Stimulated activated CD8-positive, alpha-beta memory T cell treated with anti-CD3 and anti-CD28 coated beads, Interleukin-7, amount 100 ng/mL, for 1 hour (primary cell): ENCODE measurements around the gene OR52N5.

Source experiments
- DNase-seq, 2 donors: peaks; one replicate each; pipeline ENCODE4 v3.0.0-alpha.2; 2020; ENCODE audit warnings: low read depth in 2 of 2

The OR52N5 gene

GRCh38 chr11:5783255-5783654, at the start of gene OR52N5:
Gene OR52N5, minus strand, starts transcription at chr11:5783355. Its CDS starts 4,721 bp downstream, at chr11:5778634.
- DNase-seq: no peak

- no peak for DNase-seq
Measured at GRCh38 chr11:5831196-5831829, 48.2 kb upstream of the OR52N5 start.

GRCh38 chr11:5818245-5818886, 35.2 kb upstream of the OR52N5 start:
- DNase-seq: no peak

DNA sequence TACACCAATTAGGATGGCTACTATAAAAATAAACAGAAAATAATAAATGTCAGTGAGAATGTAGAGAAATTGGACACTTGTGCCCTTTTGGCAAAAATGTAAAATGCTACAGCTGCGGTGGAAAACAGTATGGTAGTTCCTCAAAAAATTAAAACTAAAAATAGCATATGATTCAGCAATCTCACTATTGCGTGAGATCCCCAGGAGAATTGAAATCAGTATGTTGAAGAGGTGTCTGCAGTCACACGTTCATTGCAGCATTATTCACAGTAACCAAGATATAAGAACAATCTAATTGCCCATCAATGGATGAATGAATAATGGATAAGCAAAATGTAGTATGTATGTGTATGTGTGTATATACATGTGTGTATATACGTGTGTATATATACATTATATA, 32.4 kb upstream of the OR52N5 start:
- no peak for DNase-seq

DNA sequence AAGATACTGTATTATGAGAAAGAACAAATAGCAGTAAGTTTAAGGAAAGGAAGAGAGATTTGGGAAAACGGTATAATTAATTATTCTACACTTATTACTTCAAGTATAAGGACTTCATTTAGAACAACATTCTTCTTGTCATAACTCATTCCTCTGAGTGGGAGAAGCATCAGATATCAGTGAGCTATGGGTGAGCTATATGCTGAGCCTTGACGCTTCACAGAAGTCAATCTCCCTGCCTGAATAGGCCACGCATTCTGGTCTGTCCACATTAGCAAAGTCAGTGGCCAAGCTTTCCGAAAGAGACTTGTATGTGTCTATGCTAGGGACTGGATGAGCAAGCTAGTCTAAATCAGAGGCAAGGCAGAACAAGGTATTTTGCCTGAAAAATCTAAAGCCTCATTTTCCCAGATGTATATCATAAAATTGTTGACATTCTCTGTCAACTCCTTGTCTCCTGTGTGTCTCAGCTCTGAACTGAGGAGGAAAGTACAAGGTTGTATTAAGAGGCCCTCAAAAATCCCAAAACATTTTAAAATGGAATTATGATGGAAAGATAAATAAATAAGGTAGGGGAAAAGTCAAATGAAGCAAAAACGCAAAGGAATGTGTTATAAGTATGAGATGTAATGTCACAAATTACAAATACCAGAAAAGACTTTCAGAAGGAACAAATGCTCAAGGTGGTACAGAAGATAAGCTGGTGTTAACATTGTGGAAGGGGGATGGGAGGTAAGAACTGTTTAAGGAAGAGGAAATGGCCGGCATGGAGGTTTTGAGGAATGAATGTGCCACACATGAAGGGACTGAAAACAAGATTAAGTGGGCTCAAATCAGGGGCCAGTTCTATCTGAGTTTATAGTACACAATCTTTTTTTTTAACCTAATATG, 27.0 kb upstream of the OR52N5 start:
- DNase-seq: no peak

- no peak for DNase-seq
Measured at GRCh38 chr11:5809122-5809519, 26.0 kb upstream of the OR52N5 start.

GRCh38 chr11:5808500-5809121, 25.5 kb upstream of the OR52N5 start, which contains the start of gene OR52N2:
Gene OR52N2, plus strand, starts transcription at chr11:5808924. Its CDS starts 11,412 bp downstream, at chr11:5820336.
- peak; percentile 39 to 53 for DNase-seq

- no peak for DNase-seq
Measured at GRCh38 chr11:5807580-5807979, 24.4 kb upstream of the OR52N5 start.

GRCh38 chr11:5803982-5804381, 20.8 kb upstream of the OR52N5 start:
- no peak for DNase-seq

- DNase-seq: no peak
Measured at GRCh38 chr11:5796541-5796940, 13.4 kb upstream of the OR52N5 start.

GRCh38 chr11:5791165-5791564, 8.0 kb upstream of the OR52N5 start, which contains the start of gene OR52N1:
Gene OR52N1, minus strand, starts transcription at chr11:5791265. Its CDS starts 2,449 bp downstream, at chr11:5788816.
- DNase-seq: no peak

DNA sequence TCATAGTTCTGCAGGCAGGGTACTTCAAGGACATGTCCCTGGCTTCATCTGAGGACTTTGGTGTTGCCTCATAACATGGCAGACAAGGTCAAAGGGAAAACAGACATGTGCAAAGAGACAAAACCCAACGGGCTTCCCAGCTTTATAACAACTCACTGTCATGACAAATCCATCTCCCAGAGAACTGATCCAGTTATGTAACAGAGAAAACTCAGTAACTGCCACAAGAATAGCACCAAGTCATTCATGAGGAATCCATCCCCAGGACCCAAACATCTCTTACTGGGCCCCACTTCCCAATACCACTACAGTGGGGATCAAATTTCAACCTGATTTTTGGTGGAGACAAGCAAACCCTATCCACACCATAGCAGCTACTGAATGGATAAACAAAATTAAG, 16.1 kb downstream of the OR52N5 start:
- DNase-seq: no peak

GRCh38 chr11:5753943-5754342, 29.2 kb downstream of the OR52N5 start, which contains the start of gene OR52N4:
Gene OR52N4, plus strand, starts transcription at chr11:5754243. Its CDS starts 498 bp downstream, at chr11:5754741.
- DNase-seq: no peak

DNA sequence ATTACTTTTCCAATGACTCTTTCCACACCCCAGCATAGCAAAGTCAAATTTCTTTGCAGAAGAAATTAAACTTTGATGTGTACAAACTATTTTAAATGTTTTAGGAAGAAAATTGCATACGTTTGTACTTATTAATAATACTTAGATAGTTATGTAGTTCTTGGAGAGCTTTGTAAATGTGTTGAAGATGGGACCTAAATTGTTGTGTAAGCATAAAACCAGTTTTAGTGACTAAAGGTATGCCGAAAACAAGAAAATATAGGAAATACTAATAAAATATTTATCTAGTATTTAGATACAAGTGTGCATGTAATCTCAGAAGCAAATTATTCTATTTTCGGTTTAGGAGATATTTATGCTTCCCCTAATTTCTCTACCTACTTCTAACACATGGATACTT, 33.3 kb downstream of the OR52N5 start:
- DNase-seq: no peak

DNA sequence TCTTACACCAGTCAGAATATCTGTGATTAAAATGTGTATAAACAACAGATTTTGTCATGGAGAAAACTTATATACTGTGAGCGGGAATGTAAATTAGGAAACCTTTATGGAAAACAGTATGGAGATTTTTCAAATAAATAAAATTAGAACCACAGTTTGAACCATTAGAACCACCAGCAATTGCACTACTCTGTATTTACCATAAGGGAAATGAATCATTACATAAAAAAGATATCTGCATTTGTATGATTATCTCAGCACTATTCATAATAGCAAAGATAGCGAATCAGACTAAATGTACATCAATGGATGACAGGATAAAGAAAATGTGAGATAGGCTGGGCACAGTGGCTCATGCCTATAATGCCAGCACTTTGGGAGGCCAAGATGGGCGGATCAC, 36.5 kb downstream of the OR52N5 start:
- no peak for DNase-seq

- DNase-seq: no peak
Measured at GRCh38 chr11:5738431-5738830, 44.7 kb downstream of the OR52N5 start.

- no peak for DNase-seq
Measured at GRCh38 chr11:5737670-5738392, 45.3 kb downstream of the OR52N5 start.

DNA sequence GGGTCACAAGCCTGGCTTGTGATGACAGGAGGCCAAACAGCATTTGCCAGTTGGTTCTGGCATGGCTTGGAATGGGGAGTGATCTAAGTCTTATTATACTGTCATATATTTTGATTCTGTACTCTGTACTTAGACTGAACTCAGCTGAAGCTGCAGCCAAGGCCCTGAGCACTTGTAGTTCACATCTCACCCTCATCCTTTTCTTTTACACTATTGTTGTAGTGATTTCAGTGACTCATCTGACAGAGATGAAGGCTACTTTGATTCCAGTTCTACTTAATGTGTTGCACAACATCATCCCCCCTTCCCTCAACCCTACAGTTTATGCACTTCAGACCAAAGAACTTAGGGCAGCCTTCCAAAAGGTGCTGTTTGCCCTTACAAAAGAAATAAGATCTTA, 46.1 kb downstream of the OR52N5 start:
- DNase-seq: no peak

DNA sequence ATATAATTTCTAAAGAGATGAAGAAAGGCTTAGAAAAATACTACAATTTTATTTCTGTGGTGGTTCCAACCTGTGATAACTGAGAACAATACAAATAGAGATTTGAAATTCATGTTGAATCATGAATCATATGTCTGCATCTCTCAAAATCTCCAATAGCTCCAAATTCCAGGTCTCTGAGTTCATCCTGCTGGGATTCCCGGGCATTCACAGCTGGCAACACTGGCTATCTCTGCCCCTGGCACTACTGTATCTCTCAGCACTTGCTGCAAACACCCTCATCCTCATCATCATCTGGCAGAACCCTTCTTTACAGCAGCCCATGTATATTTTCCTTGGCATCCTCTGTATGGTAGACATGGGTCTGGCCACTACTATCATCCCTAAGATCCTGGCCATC, 46.8 kb downstream of the OR52N5 start, which contains the start of gene OR56B1:
Gene OR56B1 (plus strand): TSS at position 53 of the 400 bp plus-strand sequence. CDS start 69 bp downstream, at position 122.
- no peak for DNase-seq

DNA sequence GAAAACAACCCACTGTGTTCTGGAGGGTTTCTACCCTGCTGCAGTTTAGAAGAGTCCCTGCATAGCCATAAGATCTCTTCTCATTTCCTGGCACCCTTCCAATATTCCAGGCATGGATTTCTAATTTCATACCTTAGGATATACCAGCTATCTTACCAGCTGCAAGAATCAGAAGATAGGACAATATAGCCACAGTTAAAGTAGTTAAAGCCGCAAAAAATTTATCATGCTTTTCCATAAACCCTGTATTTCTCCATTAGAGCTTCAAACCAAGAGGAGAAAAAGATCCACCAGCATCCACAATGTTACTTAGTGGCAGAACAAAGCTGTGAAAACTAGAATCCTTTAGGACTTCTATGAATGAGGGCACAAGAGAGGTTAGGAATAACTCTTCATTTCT, 55.5 kb downstream of the OR52N5 start:
- no peak for DNase-seq

GRCh38 chr11:5726351-5726750, 56.8 kb downstream of the OR52N5 start:
- no peak for DNase-seq
